C4-2B (cell line): ENCODE data around the gene FLYWCH1.
"Not testable (repeated sequence)": the region's sequence is repeated elsewhere in the genome, so short reads cannot be mapped to it uniquely, and the experiment has no call there.

Experiments used
- H3K27ac ChIP-seq: fragments of 450-650 bp; 2 replicates; pipeline ENCODE4 v1.5.1; 2017
- CTCF ChIP-seq: fragments of 450-650 bp; conservative IDR thresholded peaks from 2 replicates; pipeline ENCODE4 v1.5.1; 2017; ENCODE audit warnings: mild to moderate bottlenecking
- ZFX ChIP-seq: fragments of 450-650 bp; IDR thresholded peaks from 2 replicates; pipeline ENCODE4 v1.6.1; 2017

The FLYWCH1 gene

GRCh38 chr16:2928796-2929195, 17.1 kb downstream of the FLYWCH1 start:
- TF ChIP-seq CTCF, result no peak
- no peak for TF ChIP-seq ZFX
- H3K27ac ChIP-seq, result no peak overlapping the region

- no peak overlapping the region for H3K27ac ChIP-seq
- TF ChIP-seq CTCF (no peak), ZFX (no peak)
These were observed 18.0 kb downstream of the FLYWCH1 start for GRCh38 chr16:2929693-2930092.

GRCh38 chr16:2930236-2930635, 18.5 kb downstream of the FLYWCH1 start:
- TF ChIP-seq CTCF, result no peak
- no peak for TF ChIP-seq ZFX
- H3K27ac ChIP-seq, result no peak overlapping the region

- H3K27ac ChIP-seq, result not testable (repeated sequence)
These were observed 19.6 kb downstream of the FLYWCH1 start for GRCh38 chr16:2931231-2931914.

GRCh38 chr16:2933136-2933535, 21.4 kb downstream of the FLYWCH1 start:
- TF ChIP-seq CTCF (no peak), ZFX (no peak)
- H3K27ac ChIP-seq, result no peak overlapping the region

GRCh38 chr16:2933701-2934100, 22.0 kb downstream of the FLYWCH1 start:
- H3K27ac ChIP-seq, result no peak overlapping the region

GRCh38 chr16:2934450-2934849, 22.7 kb downstream of the FLYWCH1 start:
- H3K27ac ChIP-seq, result no peak overlapping the region
- TF ChIP-seq ZFX (no peak), CTCF (no peak)

More at GRCh38 chr16:2933701-2934100, 22.0 kb downstream of the FLYWCH1 start:
- TF ChIP-seq ZFX (no peak), CTCF (no peak)

- H3K27ac ChIP-seq, result no peak overlapping the region
- TF ChIP-seq ZFX (no peak), CTCF (no peak)
These were observed 24.8 kb downstream of the FLYWCH1 start for GRCh38 chr16:2936436-2937011.
